NCI-H1105 (cell line): Measurements from ENCODE around the gene ARG2.
A peak's percentile ranks its signal among the peaks of the same experiment; 100 is the strongest.

Experiments used
- DNase-seq: peaks from one replicate; lab custom pipeline; 2025; lab: John Stamatoyannopoulos, UW

Gene ARG2

GRCh38 chr14:67641480-67641879 is 21.8 kb downstream of the ARG2 start:
- DNase-seq, result no peak

GRCh38 chr14:67641902-67642749 is 22.4 kb downstream of the ARG2 start:
- no peak for DNase-seq

- no peak for DNase-seq
Observed at GRCh38 chr14:67643713-67644112, 24.0 kb downstream of the ARG2 start.

GRCh38 chr14:67644428-67644827 is 24.7 kb downstream of the ARG2 start:
- no peak for DNase-seq

GRCh38 chr14:67645414-67645813 is 25.7 kb downstream of the ARG2 start:
- DNase-seq, result no peak

GRCh38 chr14:67646131-67646530 is 26.4 kb downstream of the ARG2 start:
- DNase-seq, result no peak

- no peak for DNase-seq
Observed at GRCh38 chr14:67650151-67650550, 30.4 kb downstream of the ARG2 start.

- no peak for DNase-seq
Observed at GRCh38 chr14:67650694-67651093, 31.0 kb downstream of the ARG2 start.

GRCh38 chr14:67652189-67652588 is 32.5 kb downstream of the ARG2 start:
- no peak for DNase-seq

- DNase-seq, result no peak
Observed at GRCh38 chr14:67653651-67654280, 34.0 kb downstream of the ARG2 start.

GRCh38 chr14:67663633-67664032 is 43.9 kb downstream of the ARG2 start:
- DNase-seq, result no peak

- DNase-seq, result no peak
Observed at GRCh38 chr14:67665868-67666267, 46.1 kb downstream of the ARG2 start.

- peak; percentile 3 for DNase-seq
Observed at GRCh38 chr14:67666750-67667449, 47.2 kb downstream of the ARG2 start.

- no peak for DNase-seq
Observed at GRCh38 chr14:67668559-67668958, 48.8 kb downstream of the ARG2 start.

- DNase-seq, result no peak
Observed at GRCh38 chr14:67673451-67673850, 53.7 kb downstream of the ARG2 start.

- peak; percentile 81 for DNase-seq
Observed at GRCh38 chr14:67674139-67674479, 54.4 kb downstream of the ARG2 start.

GRCh38 chr14:67674480-67675218 is 54.9 kb downstream of the ARG2 start, which contains the start of gene VTI1B:
TSS of gene VTI1B (minus strand) at chr14:67674632. CDS start at chr14:67674489, 143 bp downstream.
- DNase-seq, result peak; percentile 68

- DNase-seq, result no peak
Observed at GRCh38 chr14:67675219-67675582, 55.5 kb downstream of the ARG2 start.

GRCh38 chr14:67679006-67679405 is 59.3 kb downstream of the ARG2 start:
- no peak for DNase-seq

GRCh38 chr14:67680121-67680602 is 60.4 kb downstream of the ARG2 start:
- DNase-seq, result no peak

GRCh38 chr14:67680941-67681340 is 61.2 kb downstream of the ARG2 start:
- no peak for DNase-seq

GRCh38 chr14:67683842-67684241 is 64.1 kb downstream of the ARG2 start:
- no peak for DNase-seq
